Measurements from ENCODE around the gene ASXL2.
A peak's percentile ranks its signal among the peaks of the same experiment; 100 is the strongest.
"Not testable (repeated sequence)": the region's sequence is repeated elsewhere in the genome, so short reads cannot be mapped to it uniquely, and the experiment has no call there.

The ASXL2 gene

GRCh38 chr2:25728559-25728958 is 149.7 kb downstream of the ASXL2 start:
- DNase-seq, result no peak

GRCh38 chr2:25726522-25726921 is 151.8 kb downstream of the ASXL2 start:
- DNase-seq, result no peak

GRCh38 chr2:25725877-25726276 is 152.4 kb downstream of the ASXL2 start:
- DNase-seq, result no peak

GRCh38 chr2:25724756-25725155 is 153.5 kb downstream of the ASXL2 start:
- DNase-seq, result no peak

- DNase-seq, result no peak
Observed at GRCh38 chr2:25722224-25722623, 156.1 kb downstream of the ASXL2 start.

- DNase-seq, result no peak
Observed at GRCh38 chr2:25720575-25720974, 157.7 kb downstream of the ASXL2 start.

- DNase-seq, result no peak
Observed at GRCh38 chr2:25714740-25715139, 163.5 kb downstream of the ASXL2 start.

- DNase-seq, result no peak
Observed at GRCh38 chr2:25712455-25712854, 165.8 kb downstream of the ASXL2 start.

GRCh38 chr2:25711675-25712354 is 166.5 kb downstream of the ASXL2 start:
- no peak for DNase-seq

- no peak for DNase-seq
Observed at GRCh38 chr2:25710750-25711149, 167.5 kb downstream of the ASXL2 start.

- no peak for DNase-seq
Observed at GRCh38 chr2:25709349-25709748, 168.9 kb downstream of the ASXL2 start.

- DNase-seq, result no peak
Observed at GRCh38 chr2:25707927-25708590, 170.2 kb downstream of the ASXL2 start.

- DNase-seq, result not testable (repeated sequence)
Observed at GRCh38 chr2:25705575-25705974, 172.7 kb downstream of the ASXL2 start.

- no peak for DNase-seq
Observed at GRCh38 chr2:25701801-25702200, 176.5 kb downstream of the ASXL2 start.

- DNase-seq, result peak; percentile 4 to 18
Observed at GRCh38 chr2:25700221-25700660, 178.0 kb downstream of the ASXL2 start.

- no peak for DNase-seq
Observed at GRCh38 chr2:25699216-25699615, 179.1 kb downstream of the ASXL2 start.

- no peak for DNase-seq
Observed at GRCh38 chr2:25698752-25699151, 179.5 kb downstream of the ASXL2 start.

- DNase-seq, result no peak
Observed at GRCh38 chr2:25697559-25698341, 180.5 kb downstream of the ASXL2 start.

GRCh38 chr2:25692737-25693445 is 185.4 kb downstream of the ASXL2 start:
- DNase-seq, result no peak

GRCh38 chr2:25692143-25692542 is 186.1 kb downstream of the ASXL2 start:
- no peak for DNase-seq

- DNase-seq, result no peak
Observed at GRCh38 chr2:25690058-25690457, 188.2 kb downstream of the ASXL2 start.

- DNase-seq, result no peak
Observed at GRCh38 chr2:25688236-25688635, 190.1 kb downstream of the ASXL2 start.

- no peak for DNase-seq
Observed at GRCh38 chr2:25685741-25686140, 192.5 kb downstream of the ASXL2 start.

All from NCI-H1930 (cell line).